HepG2 (cell line): ENCODE results near the gene IZUMO4.

ENCODE experiments used
- MAFK ChIP-seq, 2 experiments: IDR thresholded peaks in 1 of 2; conservative IDR thresholded peaks in 1 of 2; 2 replicates each; pipeline ENCODE4 v1.6.1; 2011; ENCODE audit warnings: improper control_type of control experiment in 2 of 2, low read length in 2 of 2
- POLR2AphosphoS5 ChIP-seq: IDR thresholded peaks from 2 replicates; pipeline ENCODE4 v1.6.1; 2012; ENCODE audit warnings: low read depth, low read length
- RXRA ChIP-seq: sonication (generic); formaldehyde crosslinking; IDR thresholded peaks from 2 replicates; pipeline ENCODE4 v1.5.1; 2020; ENCODE audit warnings: missing genetic modification reagents
- TF ChIP-seq, protein P1 (sequence below): IDR thresholded peaks from 2 replicates; pipeline ENCODE4 v1.6.1; 2012; ENCODE audit warnings: inconsistent platforms
- TF ChIP-seq, protein P2 (sequence below): sonication (generic); formaldehyde crosslinking; IDR thresholded peaks from 2 replicates; pipeline ENCODE4 v1.4.0; 2020; ENCODE audit warnings: missing genetic modification reagents
- TF ChIP-seq, protein P3 (sequence below): sonication (generic); formaldehyde crosslinking; IDR thresholded peaks from 2 replicates; pipeline ENCODE4 v1.9.0; 2021; ENCODE audit warnings: missing genetic modification reagents, borderline replicate concordance
- TF ChIP-seq, protein P4 (sequence below): IDR thresholded peaks from 2 replicates; pipeline ENCODE4 v1.6.1; 2016; ENCODE audit warnings: low read depth
- TF ChIP-seq, protein P5 (sequence below), 2 experiments: fragments of 450-650 bp in 1 of 2; sonication (generic) in 1 of 2; formaldehyde crosslinking in 1 of 2; IDR thresholded peaks; 2 replicates each; pipeline versions ENCODE4 v1.6.1 to v1.8.0; 2016 to 2022; ENCODE audit warnings: antibody characterized with exemption in 1 of 2, mild to moderate bottlenecking in 1 of 2, missing genetic modification reagents in 1 of 2
- TF ChIP-seq, protein P6 (sequence below): sonication (generic); formaldehyde crosslinking; IDR thresholded peaks from 2 replicates; pipeline ENCODE4 v1.5.0; 2020; ENCODE audit warnings: mild to moderate bottlenecking, missing genetic modification reagents, moderate library complexity

DNA sequence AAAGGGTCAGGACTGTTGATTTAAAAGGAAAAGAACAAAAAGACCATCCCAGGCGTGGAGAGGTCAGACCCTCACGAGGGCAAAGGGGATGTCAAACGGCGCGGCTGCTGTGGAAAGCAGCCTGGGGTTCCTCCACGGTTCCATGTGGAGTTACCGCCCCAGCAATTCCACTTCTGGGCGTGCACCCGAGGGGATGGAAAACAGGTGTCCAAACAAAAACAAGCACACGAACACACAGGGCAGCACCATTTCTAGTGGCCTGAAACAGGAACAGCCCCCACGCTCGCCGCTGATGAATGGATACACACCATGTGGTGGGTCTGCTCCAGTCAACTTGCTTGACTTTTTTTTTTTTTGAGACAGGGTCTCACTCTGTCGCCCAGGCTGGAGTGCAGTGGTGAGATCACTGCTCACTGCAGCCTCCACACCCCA, 43.4 kb downstream of the IZUMO4 start:
- TF ChIP-seq, protein P1, sequence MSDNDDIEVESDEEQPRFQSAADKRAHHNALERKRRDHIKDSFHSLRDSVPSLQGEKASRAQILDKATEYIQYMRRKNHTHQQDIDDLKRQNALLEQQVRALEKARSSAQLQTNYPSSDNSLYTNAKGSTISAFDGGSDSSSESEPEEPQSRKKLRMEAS, result no peak
- TF ChIP-seq, protein P2, sequence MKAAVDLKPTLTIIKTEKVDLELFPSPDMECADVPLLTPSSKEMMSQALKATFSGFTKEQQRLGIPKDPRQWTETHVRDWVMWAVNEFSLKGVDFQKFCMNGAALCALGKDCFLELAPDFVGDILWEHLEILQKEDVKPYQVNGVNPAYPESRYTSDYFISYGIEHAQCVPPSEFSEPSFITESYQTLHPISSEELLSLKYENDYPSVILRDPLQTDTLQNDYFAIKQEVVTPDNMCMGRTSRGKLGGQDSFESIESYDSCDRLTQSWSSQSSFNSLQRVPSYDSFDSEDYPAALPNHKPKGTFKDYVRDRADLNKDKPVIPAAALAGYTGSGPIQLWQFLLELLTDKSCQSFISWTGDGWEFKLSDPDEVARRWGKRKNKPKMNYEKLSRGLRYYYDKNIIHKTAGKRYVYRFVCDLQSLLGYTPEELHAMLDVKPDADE (CRISPR knock-in tag), result no peak
- TF ChIP-seq POLR2AphosphoS5, result no peak
- TF ChIP-seq, protein P3, sequence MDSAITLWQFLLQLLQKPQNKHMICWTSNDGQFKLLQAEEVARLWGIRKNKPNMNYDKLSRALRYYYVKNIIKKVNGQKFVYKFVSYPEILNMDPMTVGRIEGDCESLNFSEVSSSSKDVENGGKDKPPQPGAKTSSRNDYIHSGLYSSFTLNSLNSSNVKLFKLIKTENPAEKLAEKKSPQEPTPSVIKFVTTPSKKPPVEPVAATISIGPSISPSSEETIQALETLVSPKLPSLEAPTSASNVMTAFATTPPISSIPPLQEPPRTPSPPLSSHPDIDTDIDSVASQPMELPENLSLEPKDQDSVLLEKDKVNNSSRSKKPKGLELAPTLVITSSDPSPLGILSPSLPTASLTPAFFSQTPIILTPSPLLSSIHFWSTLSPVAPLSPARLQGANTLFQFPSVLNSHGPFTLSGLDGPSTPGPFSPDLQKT (CRISPR knock-in tag), result no peak
- TF ChIP-seq MAFK (conservative IDR thresholded peaks at IDR 0.05 in 1 of 2, IDR thresholded peaks at IDR 0.05 in 1 of 2; ENCODE audit: low read length in 2 of 2), result no peak
- TF ChIP-seq RXRA (CRISPR knock-in tag), result no peak
- TF ChIP-seq, protein P4, sequence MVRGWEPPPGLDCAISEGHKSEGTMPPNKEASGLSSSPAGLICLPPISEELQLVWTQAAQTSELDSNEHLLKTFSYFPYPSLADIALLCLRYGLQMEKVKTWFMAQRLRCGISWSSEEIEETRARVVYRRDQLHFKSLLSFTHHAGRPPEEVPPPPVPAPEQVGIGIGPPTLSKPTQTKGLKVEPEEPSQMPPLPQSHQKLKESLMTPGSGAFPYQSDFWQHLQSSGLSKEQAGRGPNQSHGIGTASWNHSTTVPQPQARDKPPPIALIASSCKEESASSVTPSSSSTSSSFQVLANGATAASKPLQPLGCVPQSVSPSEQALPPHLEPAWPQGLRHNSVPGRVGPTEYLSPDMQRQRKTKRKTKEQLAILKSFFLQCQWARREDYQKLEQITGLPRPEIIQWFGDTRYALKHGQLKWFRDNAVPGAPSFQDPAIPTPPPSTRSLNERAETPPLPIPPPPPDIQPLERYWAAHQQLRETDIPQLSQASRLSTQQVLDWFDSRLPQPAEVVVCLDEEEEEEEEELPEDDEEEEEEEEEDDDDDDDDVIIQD (CRISPR knock-in tag), result no peak
- TF ChIP-seq, protein P5, sequence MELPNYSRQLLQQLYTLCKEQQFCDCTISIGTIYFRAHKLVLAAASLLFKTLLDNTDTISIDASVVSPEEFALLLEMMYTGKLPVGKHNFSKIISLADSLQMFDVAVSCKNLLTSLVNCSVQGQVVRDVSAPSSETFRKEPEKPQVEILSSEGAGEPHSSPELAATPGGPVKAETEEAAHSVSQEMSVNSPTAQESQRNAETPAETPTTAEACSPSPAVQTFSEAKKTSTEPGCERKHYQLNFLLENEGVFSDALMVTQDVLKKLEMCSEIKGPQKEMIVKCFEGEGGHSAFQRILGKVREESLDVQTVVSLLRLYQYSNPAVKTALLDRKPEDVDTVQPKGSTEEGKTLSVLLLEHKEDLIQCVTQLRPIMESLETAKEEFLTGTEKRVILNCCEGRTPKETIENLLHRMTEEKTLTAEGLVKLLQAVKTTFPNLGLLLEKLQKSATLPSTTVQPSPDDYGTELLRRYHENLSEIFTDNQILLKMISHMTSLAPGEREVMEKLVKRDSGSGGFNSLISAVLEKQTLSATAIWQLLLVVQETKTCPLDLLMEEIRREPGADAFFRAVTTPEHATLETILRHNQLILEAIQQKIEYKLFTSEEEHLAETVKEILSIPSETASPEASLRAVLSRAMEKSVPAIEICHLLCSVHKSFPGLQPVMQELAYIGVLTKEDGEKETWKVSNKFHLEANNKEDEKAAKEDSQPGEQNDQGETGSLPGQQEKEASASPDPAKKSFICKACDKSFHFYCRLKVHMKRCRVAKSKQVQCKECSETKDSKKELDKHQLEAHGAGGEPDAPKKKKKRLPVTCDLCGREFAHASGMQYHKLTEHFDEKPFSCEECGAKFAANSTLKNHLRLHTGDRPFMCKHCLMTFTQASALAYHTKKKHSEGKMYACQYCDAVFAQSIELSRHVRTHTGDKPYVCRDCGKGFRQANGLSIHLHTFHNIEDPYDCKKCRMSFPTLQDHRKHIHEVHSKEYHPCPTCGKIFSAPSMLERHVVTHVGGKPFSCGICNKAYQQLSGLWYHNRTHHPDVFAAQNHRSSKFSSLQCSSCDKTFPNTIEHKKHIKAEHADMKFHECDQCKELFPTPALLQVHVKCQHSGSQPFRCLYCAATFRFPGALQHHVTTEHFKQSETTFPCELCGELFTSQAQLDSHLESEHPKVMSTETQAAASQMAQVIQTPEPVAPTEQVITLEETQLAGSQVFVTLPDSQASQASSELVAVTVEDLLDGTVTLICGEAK (IDR thresholded peaks at IDR 0.05), result no peak
- TF ChIP-seq, protein P5 (CRISPR knock-in tag; IDR thresholded peaks at IDR 0.05), result no peak
- TF ChIP-seq, protein P6, sequence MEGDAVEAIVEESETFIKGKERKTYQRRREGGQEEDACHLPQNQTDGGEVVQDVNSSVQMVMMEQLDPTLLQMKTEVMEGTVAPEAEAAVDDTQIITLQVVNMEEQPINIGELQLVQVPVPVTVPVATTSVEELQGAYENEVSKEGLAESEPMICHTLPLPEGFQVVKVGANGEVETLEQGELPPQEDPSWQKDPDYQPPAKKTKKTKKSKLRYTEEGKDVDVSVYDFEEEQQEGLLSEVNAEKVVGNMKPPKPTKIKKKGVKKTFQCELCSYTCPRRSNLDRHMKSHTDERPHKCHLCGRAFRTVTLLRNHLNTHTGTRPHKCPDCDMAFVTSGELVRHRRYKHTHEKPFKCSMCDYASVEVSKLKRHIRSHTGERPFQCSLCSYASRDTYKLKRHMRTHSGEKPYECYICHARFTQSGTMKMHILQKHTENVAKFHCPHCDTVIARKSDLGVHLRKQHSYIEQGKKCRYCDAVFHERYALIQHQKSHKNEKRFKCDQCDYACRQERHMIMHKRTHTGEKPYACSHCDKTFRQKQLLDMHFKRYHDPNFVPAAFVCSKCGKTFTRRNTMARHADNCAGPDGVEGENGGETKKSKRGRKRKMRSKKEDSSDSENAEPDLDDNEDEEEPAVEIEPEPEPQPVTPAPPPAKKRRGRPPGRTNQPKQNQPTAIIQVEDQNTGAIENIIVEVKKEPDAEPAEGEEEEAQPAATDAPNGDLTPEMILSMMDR (CRISPR knock-in tag), result no peak
